ENCODE measurements around the gene SLC12A5.

SLC12A5 gene

GRCh38 chr20:46058599-46059281, 29.7 kb downstream of the SLC12A5 start:
- intact Hi-C loops (cut with micrococcal nuclease), result no loop called here
- peaks cover 30% of the 10 kb centered on the region for H3K36me3 Mint-ChIP-seq (ENCODE audit: low read depth)
- no peaks in the 10 kb centered on the region for H3K9me3 Mint-ChIP-seq
- H3K27me3 Mint-ChIP-seq, result peaks cover 38% of the 10 kb centered on the region
- peaks cover 69% of the 10 kb centered on the region for H3K4me1 Mint-ChIP-seq (ENCODE audit: low read depth)
- H3K4me3 Mint-ChIP-seq, result peak overlapping the region; percentile 77
- peak overlapping the region; percentile 85 for H3K27ac Mint-ChIP-seq

GRCh38 chr20:46060301-46060881, 31.4 kb downstream of the SLC12A5 start:
- peak overlapping the region; percentile 93 for H3K27ac Mint-ChIP-seq
- peak overlapping the region; percentile 32 for H3K4me3 Mint-ChIP-seq
- H3K27me3 Mint-ChIP-seq, result peaks cover 27% of the 10 kb centered on the region
- peaks cover 46% of the 10 kb centered on the region for H3K36me3 Mint-ChIP-seq (ENCODE audit: low read depth)
- intact Hi-C loops (cut with micrococcal nuclease), result loop anchor here (2.0 kb wide), 1 partner anchor 58 kb away; the partner anchor contains the start of gene CD40
- H3K9me3 Mint-ChIP-seq, result no peaks in the 10 kb centered on the region
- H3K4me1 Mint-ChIP-seq (ENCODE audit: low read depth), result peaks cover 85% of the 10 kb centered on the region

GRCh38 chr20:46060975-46061374, 32.0 kb downstream of the SLC12A5 start:
- Mint-ChIP-seq H3K4me1 (ENCODE audit: low read depth) (peaks cover 89% of the 10 kb centered on the region), H3K4me3 (no peak overlapping the region), H3K27me3 (peaks cover 22% of the 10 kb centered on the region), H3K36me3 (ENCODE audit: low read depth) (peaks cover 52% of the 10 kb centered on the region), H3K27ac (peak overlapping the region; percentile 93), H3K9me3 (no peaks in the 10 kb centered on the region)
- intact Hi-C loops (cut with micrococcal nuclease), result loop anchor here (2.0 kb wide), 1 partner anchor 58 kb away; the partner anchor contains the start of gene CD40

- Mint-ChIP-seq H3K27ac (peak overlapping the region; percentile 93), H3K36me3 (ENCODE audit: low read depth) (peaks cover 64% of the 10 kb centered on the region), H3K9me3 (no peaks in the 10 kb centered on the region), H3K4me1 (ENCODE audit: low read depth) (peaks cover 86% of the 10 kb centered on the region), H3K4me3 (no peak overlapping the region), H3K27me3 (peaks cover 10% of the 10 kb centered on the region)
- intact Hi-C loops (cut with micrococcal nuclease), result no loop called here
These were observed 33.1 kb downstream of the SLC12A5 start for GRCh38 chr20:46062151-46062550.

- Mint-ChIP-seq H3K36me3 (ENCODE audit: low read depth) (peaks cover 65% of the 10 kb centered on the region), H3K27ac (peak overlapping the region; percentile 93), H3K4me3 (no peak overlapping the region), H3K9me3 (no peaks in the 10 kb centered on the region), H3K27me3 (peaks cover 6% of the 10 kb centered on the region), H3K4me1 (ENCODE audit: low read depth) (peaks cover 81% of the 10 kb centered on the region)
- intact Hi-C loops (cut with micrococcal nuclease), result no loop called here
These were observed 33.6 kb downstream of the SLC12A5 start for GRCh38 chr20:46062621-46063020.

- H3K9me3 Mint-ChIP-seq, result no peaks in the 10 kb centered on the region
- H3K36me3 Mint-ChIP-seq (ENCODE audit: low read depth), result peaks cover 65% of the 10 kb centered on the region
- peaks cover 76% of the 10 kb centered on the region for H3K4me1 Mint-ChIP-seq (ENCODE audit: low read depth)
- peaks cover 2% of the 10 kb centered on the region for H3K27me3 Mint-ChIP-seq
- intact Hi-C loops (cut with micrococcal nuclease), result no loop called here
- peak overlapping the region; percentile 93 for H3K27ac Mint-ChIP-seq
- no peak overlapping the region for H3K4me3 Mint-ChIP-seq
These were observed 34.1 kb downstream of the SLC12A5 start for GRCh38 chr20:46063151-46063550.

- intact Hi-C loops (cut with micrococcal nuclease), result no loop called here
- Mint-ChIP-seq H3K27ac (peak overlapping the region; percentile 13), H3K4me1 (ENCODE audit: low read depth) (peaks cover 71% of the 10 kb centered on the region)
These were observed 34.6 kb downstream of the SLC12A5 start for GRCh38 chr20:46063652-46064054.

GRCh38 chr20:46065006-46065405, 36.0 kb downstream of the SLC12A5 start:
- Mint-ChIP-seq H3K36me3 (ENCODE audit: low read depth) (peaks cover 65% of the 10 kb centered on the region), H3K4me1 (ENCODE audit: low read depth) (peaks cover 57% of the 10 kb centered on the region), H3K27ac (no peak overlapping the region), H3K4me3 (no peak overlapping the region), H3K27me3 (no peaks in the 10 kb centered on the region), H3K9me3 (no peaks in the 10 kb centered on the region)
- intact Hi-C loops (cut with micrococcal nuclease), result no loop called here

More at GRCh38 chr20:46063652-46064054, 34.6 kb downstream of the SLC12A5 start:
- no peak overlapping the region for H3K4me3 Mint-ChIP-seq
- H3K9me3 Mint-ChIP-seq, result no peaks in the 10 kb centered on the region
- H3K27me3 Mint-ChIP-seq, result no peaks in the 10 kb centered on the region
- H3K36me3 Mint-ChIP-seq (ENCODE audit: low read depth), result peaks cover 65% of the 10 kb centered on the region

GRCh38 chr20:46065691-46066090, 36.7 kb downstream of the SLC12A5 start:
- H3K27ac Mint-ChIP-seq, result peak overlapping the region; percentile 9
- peaks cover 65% of the 10 kb centered on the region for H3K36me3 Mint-ChIP-seq (ENCODE audit: low read depth)
- peaks cover 51% of the 10 kb centered on the region for H3K4me1 Mint-ChIP-seq (ENCODE audit: low read depth)
- intact Hi-C loops (cut with micrococcal nuclease), result no loop called here
- no peak overlapping the region for H3K4me3 Mint-ChIP-seq
- H3K27me3 Mint-ChIP-seq, result no peaks in the 10 kb centered on the region
- no peaks in the 10 kb centered on the region for H3K9me3 Mint-ChIP-seq

GRCh38 chr20:46070215-46070900, 41.3 kb downstream of the SLC12A5 start:
- Mint-ChIP-seq H3K27ac (no peak overlapping the region), H3K9me3 (no peaks in the 10 kb centered on the region), H3K27me3 (no peaks in the 10 kb centered on the region), H3K4me3 (no peak overlapping the region), H3K4me1 (ENCODE audit: low read depth) (peaks cover 5% of the 10 kb centered on the region), H3K36me3 (ENCODE audit: low read depth) (peaks cover 39% of the 10 kb centered on the region)
- intact Hi-C loops (cut with micrococcal nuclease), result no loop called here

- H3K4me1 Mint-ChIP-seq (ENCODE audit: low read depth), result no peaks in the 10 kb centered on the region
- H3K27ac Mint-ChIP-seq, result no peak overlapping the region
- H3K4me3 Mint-ChIP-seq, result no peak overlapping the region
- H3K36me3 Mint-ChIP-seq (ENCODE audit: low read depth), result peaks cover 32% of the 10 kb centered on the region
- no peaks in the 10 kb centered on the region for H3K9me3 Mint-ChIP-seq
- intact Hi-C loops (cut with micrococcal nuclease), result no loop called here
- no peaks in the 10 kb centered on the region for H3K27me3 Mint-ChIP-seq
These were observed 42.6 kb downstream of the SLC12A5 start for GRCh38 chr20:46071573-46071972.

GRCh38 chr20:46073024-46073423, 44.0 kb downstream of the SLC12A5 start:
- intact Hi-C loops (cut with micrococcal nuclease), result no loop called here
- H3K9me3 Mint-ChIP-seq, result no peaks in the 10 kb centered on the region
- no peaks in the 10 kb centered on the region for H3K27me3 Mint-ChIP-seq
- H3K36me3 Mint-ChIP-seq (ENCODE audit: low read depth), result peaks cover 38% of the 10 kb centered on the region
- H3K4me3 Mint-ChIP-seq, result no peak overlapping the region
- no peaks in the 10 kb centered on the region for H3K4me1 Mint-ChIP-seq (ENCODE audit: low read depth)
- H3K27ac Mint-ChIP-seq, result no peak overlapping the region

- no peaks in the 10 kb centered on the region for H3K4me1 Mint-ChIP-seq (ENCODE audit: low read depth)
These were observed 44.4 kb downstream of the SLC12A5 start for GRCh38 chr20:46073443-46073842.

GRCh38 chr20:46074006-46074405, 45.0 kb downstream of the SLC12A5 start:
- Mint-ChIP-seq H3K27me3 (no peaks in the 10 kb centered on the region), H3K9me3 (no peaks in the 10 kb centered on the region), H3K36me3 (ENCODE audit: low read depth) (peaks cover 48% of the 10 kb centered on the region), H3K4me1 (ENCODE audit: low read depth) (no peaks in the 10 kb centered on the region), H3K27ac (no peak overlapping the region), H3K4me3 (no peak overlapping the region)
- intact Hi-C loops (cut with micrococcal nuclease), result no loop called here

More at GRCh38 chr20:46073443-46073842, 44.4 kb downstream of the SLC12A5 start:
- Mint-ChIP-seq H3K27ac (no peak overlapping the region), H3K4me3 (no peak overlapping the region), H3K27me3 (no peaks in the 10 kb centered on the region), H3K9me3 (no peaks in the 10 kb centered on the region), H3K36me3 (ENCODE audit: low read depth) (peaks cover 42% of the 10 kb centered on the region)
- intact Hi-C loops (cut with micrococcal nuclease), result no loop called here
